ENCODE data around the gene RFX7.

RFX7 gene

DNA sequence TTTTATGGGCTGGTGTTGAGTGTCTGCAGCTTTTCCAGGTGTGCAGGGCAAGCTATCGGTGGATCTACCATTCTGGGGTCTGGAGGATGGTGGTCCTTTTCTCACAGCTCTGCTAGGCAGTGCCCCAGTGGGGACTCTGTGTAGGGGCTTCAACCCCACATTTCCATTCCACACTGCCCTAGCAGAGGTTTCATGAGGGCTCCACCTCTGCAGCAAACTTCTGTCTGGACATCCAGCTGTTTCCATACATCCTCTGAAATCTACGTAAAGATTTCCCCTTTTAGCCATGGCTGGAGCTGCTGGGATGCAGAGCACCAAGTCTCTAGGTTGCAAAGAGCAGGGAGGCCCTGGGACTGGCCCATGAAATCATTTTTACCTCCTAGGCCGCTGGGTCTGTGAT is 11.6 kb downstream of the RFX7 start:
- TF ChIP-seq EP300 (IDR thresholded peaks at IDR 0.05; ENCODE audit: borderline replicate concordance), result no peak
- no peak for TF ChIP-seq TCF12 (IDR thresholded peaks at IDR 0.05; ENCODE audit: low read depth)
- TF ChIP-seq, protein P1, sequence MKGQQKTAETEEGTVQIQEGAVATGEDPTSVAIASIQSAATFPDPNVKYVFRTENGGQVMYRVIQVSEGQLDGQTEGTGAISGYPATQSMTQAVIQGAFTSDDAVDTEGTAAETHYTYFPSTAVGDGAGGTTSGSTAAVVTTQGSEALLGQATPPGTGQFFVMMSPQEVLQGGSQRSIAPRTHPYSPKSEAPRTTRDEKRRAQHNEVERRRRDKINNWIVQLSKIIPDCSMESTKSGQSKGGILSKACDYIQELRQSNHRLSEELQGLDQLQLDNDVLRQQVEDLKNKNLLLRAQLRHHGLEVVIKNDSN (IDR thresholded peaks at IDR 0.05), result no peak
- no peak for TF ChIP-seq TAF1 (IDR thresholded peaks at IDR 0.05; ENCODE audit: low read depth)
- no peak for TF ChIP-seq CREB1 (IDR thresholded peaks at IDR 0.05; ENCODE audit: low read depth)
- TF ChIP-seq, protein P2, sequence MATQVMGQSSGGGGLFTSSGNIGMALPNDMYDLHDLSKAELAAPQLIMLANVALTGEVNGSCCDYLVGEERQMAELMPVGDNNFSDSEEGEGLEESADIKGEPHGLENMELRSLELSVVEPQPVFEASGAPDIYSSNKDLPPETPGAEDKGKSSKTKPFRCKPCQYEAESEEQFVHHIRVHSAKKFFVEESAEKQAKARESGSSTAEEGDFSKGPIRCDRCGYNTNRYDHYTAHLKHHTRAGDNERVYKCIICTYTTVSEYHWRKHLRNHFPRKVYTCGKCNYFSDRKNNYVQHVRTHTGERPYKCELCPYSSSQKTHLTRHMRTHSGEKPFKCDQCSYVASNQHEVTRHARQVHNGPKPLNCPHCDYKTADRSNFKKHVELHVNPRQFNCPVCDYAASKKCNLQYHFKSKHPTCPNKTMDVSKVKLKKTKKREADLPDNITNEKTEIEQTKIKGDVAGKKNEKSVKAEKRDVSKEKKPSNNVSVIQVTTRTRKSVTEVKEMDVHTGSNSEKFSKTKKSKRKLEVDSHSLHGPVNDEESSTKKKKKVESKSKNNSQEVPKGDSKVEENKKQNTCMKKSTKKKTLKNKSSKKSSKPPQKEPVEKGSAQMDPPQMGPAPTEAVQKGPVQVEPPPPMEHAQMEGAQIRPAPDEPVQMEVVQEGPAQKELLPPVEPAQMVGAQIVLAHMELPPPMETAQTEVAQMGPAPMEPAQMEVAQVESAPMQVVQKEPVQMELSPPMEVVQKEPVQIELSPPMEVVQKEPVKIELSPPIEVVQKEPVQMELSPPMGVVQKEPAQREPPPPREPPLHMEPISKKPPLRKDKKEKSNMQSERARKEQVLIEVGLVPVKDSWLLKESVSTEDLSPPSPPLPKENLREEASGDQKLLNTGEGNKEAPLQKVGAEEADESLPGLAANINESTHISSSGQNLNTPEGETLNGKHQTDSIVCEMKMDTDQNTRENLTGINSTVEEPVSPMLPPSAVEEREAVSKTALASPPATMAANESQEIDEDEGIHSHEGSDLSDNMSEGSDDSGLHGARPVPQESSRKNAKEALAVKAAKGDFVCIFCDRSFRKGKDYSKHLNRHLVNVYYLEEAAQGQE (IDR thresholded peaks at IDR 0.05; ENCODE audit: low read depth), result no peak
- TF ChIP-seq NFIC (IDR thresholded peaks at IDR 0.05), result no peak
- TF ChIP-seq, protein P3, sequence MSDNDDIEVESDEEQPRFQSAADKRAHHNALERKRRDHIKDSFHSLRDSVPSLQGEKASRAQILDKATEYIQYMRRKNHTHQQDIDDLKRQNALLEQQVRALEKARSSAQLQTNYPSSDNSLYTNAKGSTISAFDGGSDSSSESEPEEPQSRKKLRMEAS (IDR thresholded peaks at IDR 0.05), result no peak
- no peak for TF ChIP-seq TEAD4 (IDR thresholded peaks at IDR 0.05)
- TF ChIP-seq EGR1 (IDR thresholded peaks at IDR 0.05), result no peak
- TF ChIP-seq FOXM1 (IDR thresholded peaks at IDR 0.05; ENCODE audit: borderline replicate concordance, low read depth), result no peak
- TF ChIP-seq RAD21 (IDR thresholded peaks at IDR 0.05; ENCODE audit: low read depth), result no peak
- TF ChIP-seq YY1 (IDR thresholded peaks at IDR 0.05; ENCODE audit: low read depth), result no peak
- no peak for TF ChIP-seq ZBTB7A (IDR thresholded peaks at IDR 0.05; ENCODE audit: low read depth)
- TF ChIP-seq CEBPB (IDR thresholded peaks at IDR 0.05), result no peak

DNA sequence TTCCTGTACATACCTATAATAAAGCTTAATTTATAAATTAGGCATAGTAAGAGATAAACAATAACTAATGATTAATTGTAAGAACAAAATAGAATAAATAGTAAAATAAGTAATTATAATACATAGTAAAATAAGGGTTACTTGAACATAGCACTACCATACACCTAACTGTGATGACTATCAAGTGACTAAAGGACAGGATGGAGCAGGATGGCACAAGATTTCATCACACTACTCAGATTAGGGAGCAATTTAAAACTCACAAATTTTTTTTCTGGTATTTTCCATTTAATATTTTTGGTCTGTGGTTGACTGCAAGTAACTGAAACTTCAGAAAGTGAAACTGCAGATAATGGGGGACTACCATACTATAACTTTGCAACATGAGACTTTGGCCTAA is 14.8 kb downstream of the RFX7 start:
- TF ChIP-seq TCF12 (IDR thresholded peaks at IDR 0.05; ENCODE audit: low read depth) (no peak), TEAD4 (IDR thresholded peaks at IDR 0.05) (no peak), NFIC (IDR thresholded peaks at IDR 0.05) (no peak), CREB1 (IDR thresholded peaks at IDR 0.05; ENCODE audit: low read depth) (no peak), CEBPB (IDR thresholded peaks at IDR 0.05) (no peak), RAD21 (IDR thresholded peaks at IDR 0.05; ENCODE audit: low read depth) (no peak), EP300 (IDR thresholded peaks at IDR 0.05; ENCODE audit: borderline replicate concordance) (no peak), EGR1 (IDR thresholded peaks at IDR 0.05) (no peak)
- TF ChIP-seq, protein P3 (IDR thresholded peaks at IDR 0.05), result no peak
- TF ChIP-seq, protein P2 (IDR thresholded peaks at IDR 0.05; ENCODE audit: low read depth), result no peak
- TF ChIP-seq, protein P1 (IDR thresholded peaks at IDR 0.05), result no peak

DNA sequence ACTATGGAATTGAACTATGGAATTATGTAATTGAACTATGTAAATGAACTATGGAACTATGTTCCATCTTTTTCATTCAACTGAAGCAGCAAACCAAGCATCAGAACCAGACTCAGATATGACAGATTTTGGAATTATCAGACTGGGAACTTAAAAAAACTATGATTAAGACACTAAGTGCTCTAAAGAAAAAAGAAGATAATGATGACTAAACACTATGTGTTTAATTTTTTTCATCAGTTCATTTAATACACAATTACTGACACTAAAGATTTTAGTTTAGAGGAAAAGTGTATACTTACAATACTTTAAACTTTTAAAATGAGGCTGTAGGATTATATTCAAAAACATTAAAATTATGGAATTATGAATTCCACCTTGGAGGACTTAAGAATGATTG is 15.3 kb downstream of the RFX7 start:
- TF ChIP-seq TEAD4 (IDR thresholded peaks at IDR 0.05), result no peak
- no peak for TF ChIP-seq YY1 (IDR thresholded peaks at IDR 0.05; ENCODE audit: low read depth)
- TF ChIP-seq NFIC (IDR thresholded peaks at IDR 0.05), result no peak
- no peak for TF ChIP-seq ZBTB7A (IDR thresholded peaks at IDR 0.05; ENCODE audit: low read depth)
- no peak for TF ChIP-seq CREB1 (IDR thresholded peaks at IDR 0.05; ENCODE audit: low read depth)
- TF ChIP-seq TAF1 (IDR thresholded peaks at IDR 0.05; ENCODE audit: low read depth), result no peak
- TF ChIP-seq FOXM1 (IDR thresholded peaks at IDR 0.05; ENCODE audit: borderline replicate concordance, low read depth), result no peak
- TF ChIP-seq CEBPB (IDR thresholded peaks at IDR 0.05), result no peak
- no peak for TF ChIP-seq EGR1 (IDR thresholded peaks at IDR 0.05)

DNA sequence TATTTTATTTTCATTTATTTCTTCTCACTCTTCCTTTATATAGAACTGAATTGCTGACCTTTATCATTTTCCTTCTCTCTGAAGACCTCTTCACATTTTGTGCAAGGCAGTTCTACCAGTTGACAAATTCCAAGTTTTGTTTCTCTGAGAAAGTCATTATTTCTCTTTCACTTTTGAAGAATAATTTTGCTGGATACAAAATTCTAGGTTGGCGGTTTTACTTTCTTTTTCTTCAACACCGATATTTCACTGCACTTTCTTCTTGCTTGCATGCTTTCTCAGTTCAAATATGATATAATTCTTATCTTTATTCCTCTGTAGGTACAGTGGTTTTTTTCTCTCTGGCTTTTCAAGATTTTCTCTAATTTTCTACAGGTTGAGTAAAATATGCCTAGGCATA is 15.9 kb downstream of the RFX7 start:
- TF ChIP-seq, protein P1 (IDR thresholded peaks at IDR 0.05), result no peak
- TF ChIP-seq RAD21 (IDR thresholded peaks at IDR 0.05; ENCODE audit: low read depth) (no peak), EP300 (IDR thresholded peaks at IDR 0.05; ENCODE audit: borderline replicate concordance) (no peak), YY1 (IDR thresholded peaks at IDR 0.05; ENCODE audit: low read depth) (no peak), TCF12 (IDR thresholded peaks at IDR 0.05; ENCODE audit: low read depth) (no peak), TAF1 (IDR thresholded peaks at IDR 0.05; ENCODE audit: low read depth) (no peak), ZBTB7A (IDR thresholded peaks at IDR 0.05; ENCODE audit: low read depth) (no peak), NFIC (IDR thresholded peaks at IDR 0.05) (no peak), CREB1 (IDR thresholded peaks at IDR 0.05; ENCODE audit: low read depth) (no peak), CEBPB (IDR thresholded peaks at IDR 0.05) (no peak), EGR1 (IDR thresholded peaks at IDR 0.05) (no peak), TEAD4 (IDR thresholded peaks at IDR 0.05) (no peak), FOXM1 (IDR thresholded peaks at IDR 0.05; ENCODE audit: borderline replicate concordance, low read depth) (no peak)
- TF ChIP-seq, protein P2 (IDR thresholded peaks at IDR 0.05; ENCODE audit: low read depth), result no peak
- TF ChIP-seq, protein P3 (IDR thresholded peaks at IDR 0.05), result no peak

Data from Ishikawa (cell line).